Adrenal gland (tissue), 12 donors: ENCODE measurements around the gene NR5A2. TPM values are rescaled to one million over a fixed set of nuclear protein-coding genes. Genes with fewer than 3 reads are reported as not detected.

Experiments
- DNase-seq, 7 donors: peaks; one replicate each; pipeline ENCODE4 v3.0.0-alpha.2; 2019 to 2020
- H3K27ac ChIP-seq, 5 donors: fragments of 200-600 bp; sonication (generic) in 4 of 5; 1 replicate in 3 of 5; 2 replicates in 2 of 5; pipeline versions ENCODE4 v1.5.1 to v1.8.0; 2016 to 2020; ENCODE audit warnings: mild to moderate bottlenecking in 1 of 5
- H3K27me3 ChIP-seq: fragments of 200-600 bp; 2 replicates; pipeline ENCODE4 v1.8.0; 2021
- H3K36me3 ChIP-seq, 2 donors: fragments of 200-600 bp; replicated peaks in 1 of 2; 1 replicate in 1 of 2; 2 replicates in 1 of 2; pipeline versions ENCODE4 v1.5.1 to v1.8.0; 2018 to 2022
- H3K4me1 ChIP-seq, 2 donors: fragments of 200-600 bp; replicated peaks in 1 of 2; 1 replicate in 1 of 2; 2 replicates in 1 of 2; pipeline versions ENCODE4 v1.5.1 to v1.8.0; 2018 to 2021
- H3K4me3 ChIP-seq, 4 donors: fragments of 200-600 bp; sonication (generic) in 3 of 4; one replicate each; pipeline ENCODE4 v1.5.1; 2016 to 2018
- H3K9me3 ChIP-seq, 3 donors: fragments of 200-600 bp; sonication (generic) in 1 of 3; replicated peaks in 1 of 3; 1 replicate in 2 of 3; 2 replicates in 1 of 3; pipeline versions ENCODE4 v1.5.1 to v1.8.0; 2016 to 2021
- CTCF ChIP-seq, 6 experiments: fragments of 450-650 bp in 4 of 6; fragments of 200-600 bp in 2 of 6; sonication (generic) in 1 of 6; IDR thresholded peaks; 1 replicate in 5 of 6; 2 replicates in 1 of 6; pipeline versions ENCODE4 v1.5.1 to v1.8.0; 2016 to 2021; ENCODE audit warnings: antibody characterized with exemption in 6 of 6, mild to moderate bottlenecking in 2 of 6, moderate library complexity in 1 of 6
- POLR2A ChIP-seq, 2 donors: fragments of 450-650 bp; IDR thresholded peaks; one replicate each; pipeline ENCODE4 v1.6.1; 2017; ENCODE audit warnings: antibody characterized with exemption in 2 of 2, mild to moderate bottlenecking in 2 of 2, moderate library complexity in 1 of 2
- WGBS, 4 donors: extraction: QIAGEN DNeasy Blood & Tissue Kit in 2 of 4; methylation state at CpG; one replicate each; pipeline versions ENCODE4 v1.1.5 to v1.1.7; 2013 to 2017; 5-methylcytosine and 5-hydroxymethylcytosine counted together
- intact Hi-C, 2 donors: fragments of 100-400 bp; cut with DNase I; formaldehyde crosslinking; loops; one replicate each; pipeline versions ENCODE4 v1.14.1 to v1.15.0; 2022 to 2023
- polyA plus RNA-seq, 3 donors: library from polyadenylated mRNA; stranded (reverse); fragments of 200-250 nt in 2 of 3; fragments of 350-450 nt in 1 of 3; fragmentation: Illumina TruSeq in 1 of 3; extraction: RNeasy Lipid Tissue Mini Kit (QIAGEN cat#74804) in 1 of 3; gene quantifications; one replicate each; pipeline ENCODE4 v1.2.3, GENCODE V29; 2013 to 2014
- total RNA-seq, 9 donors: library from RNA; depleted of rRNA in 4 of 9; stranded (reverse); fragments of >200 nt in 4 of 9; fragments of 120-200 nt in 1 of 9; fragmentation: NEBNext Ultra II Directional in 1 of 9; extraction: Animal tissue kit (Norgen Biotek cat#: 25700) in 1 of 9; gene quantifications; one replicate each; pipeline versions ENCODE4 v1.1.0 to v1.2.4, GENCODE V29; 2013 to 2023
- donor health status: healthy with polysubstance abuse.
- donor health status: Bipolar disorder and iron deficiency.
- donor health status: DM: yes; HTN: yes; CAD: no.
- donor health status: DM: no; HTN: no; CAD: no.
- donor health status: DM: no; HTN: no; CAD: no.
- donor health status: DM: yes; HTN: yes; CAD: no.

Gene NR5A2
- total and polyA plus RNA-seq, 12 donors = 0.40 to 17.3 (median 0.94) TPM

DNA sequence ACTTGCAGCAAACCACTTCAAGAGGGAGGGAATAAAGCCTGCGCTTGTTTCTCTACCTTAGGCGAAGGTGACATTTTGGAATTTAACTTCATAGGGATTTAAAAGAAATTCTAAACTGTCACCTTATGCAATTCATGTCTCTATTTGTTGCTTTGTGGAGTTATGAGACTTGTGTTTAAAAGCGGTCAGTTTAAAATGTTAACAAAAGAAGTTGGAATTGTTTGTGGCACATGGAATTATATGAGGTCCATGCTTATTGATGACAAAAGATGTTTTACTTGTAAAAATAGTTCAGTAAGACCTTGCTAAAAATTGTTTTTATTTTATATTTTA lies 15.8 kb downstream of the NR5A2 start:
- peaks cover 0 to 27% of the 10 kb centered on the region in 2 donors for H3K4me1 ChIP-seq
- H3K27ac ChIP-seq = no peak overlapping the region
- WGBS, 4 donors = 32 to 37% (median 35%) methylated on average over 3 of the region's 3 CpGs
- intact Hi-C loops = no loop called here
- peaks cover 79% of the 10 kb centered on the region for H3K27me3 ChIP-seq
- no peaks in the 10 kb centered on the region for H3K36me3 ChIP-seq
- no peaks in the 10 kb centered on the region for H3K9me3 ChIP-seq
- peak overlapping the region in 1 of 4 donors; percentile 46 for H3K4me3 ChIP-seq
- DNase-seq = no peak
- TF ChIP-seq POLR2A (IDR thresholded peaks at IDR 0.05) = no peak
- TF ChIP-seq CTCF (IDR thresholded peaks at IDR 0.05) = no peak

DNA sequence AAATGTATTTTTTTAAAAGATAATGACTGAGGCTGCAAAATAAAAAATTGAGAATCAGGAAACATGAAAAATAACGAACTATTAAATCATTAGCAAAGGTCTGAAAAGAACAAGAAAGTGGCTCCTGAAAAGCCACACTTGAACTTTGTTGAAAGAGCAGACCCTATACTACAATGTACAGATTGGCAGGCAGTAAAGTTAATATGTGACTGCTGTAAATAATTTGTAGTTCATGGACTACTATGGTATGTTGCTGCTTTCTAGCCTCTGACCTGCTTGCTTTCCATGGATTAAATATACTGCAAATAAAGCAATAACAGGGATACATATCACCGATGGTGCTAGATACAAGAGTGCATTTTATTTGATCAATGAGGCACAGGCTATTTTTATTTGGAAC lies 18.6 kb downstream of the NR5A2 start:
- Histone ChIP-seq H3K9me3 (no peaks in the 10 kb centered on the region), H3K4me3 (no peak overlapping the region), H3K36me3 (no peaks in the 10 kb centered on the region), H3K27me3 (peaks cover 51% of the 10 kb centered on the region), H3K4me1 (peaks cover 0 to 13% of the 10 kb centered on the region in 2 donors), H3K27ac (no peak overlapping the region)
- DNase-seq = no peak
- intact Hi-C loops = no loop called here
- TF ChIP-seq CTCF (IDR thresholded peaks at IDR 0.05) = no peak
- no peak for TF ChIP-seq POLR2A (IDR thresholded peaks at IDR 0.05)
- WGBS, 4 donors = 72 to 82% (median 78%) methylated on average over 2 of the region's 2 CpGs

DNA sequence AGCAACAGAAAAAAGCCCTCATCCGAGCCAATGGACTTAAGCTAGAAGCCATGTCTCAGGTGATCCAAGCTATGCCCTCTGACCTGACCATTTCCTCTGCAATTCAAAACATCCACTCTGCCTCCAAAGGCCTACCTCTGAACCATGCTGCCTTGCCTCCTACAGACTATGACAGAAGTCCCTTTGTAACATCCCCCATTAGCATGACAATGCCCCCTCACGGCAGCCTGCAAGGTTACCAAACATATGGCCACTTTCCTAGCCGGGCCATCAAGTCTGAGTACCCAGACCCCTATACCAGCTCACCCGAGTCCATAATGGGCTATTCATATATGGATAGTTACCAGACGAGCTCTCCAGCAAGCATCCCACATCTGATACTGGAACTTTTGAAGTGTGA lies 20.7 kb downstream of the NR5A2 start:
- Histone ChIP-seq H3K4me3 (no peak overlapping the region), H3K27me3 (peaks cover 37% of the 10 kb centered on the region), H3K27ac (no peak overlapping the region), H3K4me1 (peaks cover 0 to 2% of the 10 kb centered on the region in 2 donors), H3K36me3 (no peaks in the 10 kb centered on the region), H3K9me3 (no peaks in the 10 kb centered on the region)
- no peak for DNase-seq
- 64 to 81% (median 74%) methylated on average over 4 to 5 of the region's 5 CpGs for WGBS, 4 donors
- TF ChIP-seq POLR2A (IDR thresholded peaks at IDR 0.05) = no peak
- TF ChIP-seq CTCF (IDR thresholded peaks at IDR 0.05) = no peak
- intact Hi-C loops = no loop called here

GRCh38 chr1:200049810-200050209 lies 22.3 kb downstream of the NR5A2 start:
- intact Hi-C loops = no loop called here
- 70 to 77% (median 75%) methylated on average over 7 of the region's 7 CpGs for WGBS, 4 donors

More at GRCh38 chr1:200049810-200050209, 22.3 kb downstream of the NR5A2 start:
- no peaks in the 10 kb centered on the region for H3K36me3 ChIP-seq
- no peaks in the 10 kb centered on the region for H3K4me1 ChIP-seq
- no peak overlapping the region for H3K4me3 ChIP-seq
- H3K27me3 ChIP-seq = peaks cover 23% of the 10 kb centered on the region
- H3K9me3 ChIP-seq = no peaks in the 10 kb centered on the region
- TF ChIP-seq CTCF (IDR thresholded peaks at IDR 0.05) = no peak
- no peak for TF ChIP-seq POLR2A (IDR thresholded peaks at IDR 0.05)
- DNase-seq = no peak
- H3K27ac ChIP-seq = no peak overlapping the region
